NT2/D1 (cell line): ENCODE data around the gene ACAP1.

Experiments
- SUZ12 ChIP-seq: IDR thresholded peaks from 2 replicates; pipeline ENCODE4 v1.6.1; 2011; ENCODE audit not compliant: insufficient read length, insufficient read depth; ENCODE audit errors: extremely low read depth
- YY1 ChIP-seq: IDR thresholded peaks from 2 replicates; pipeline ENCODE4 v1.6.1; 2011; ENCODE audit not compliant: insufficient read length, insufficient read depth

- TF ChIP-seq YY1 (no peak), SUZ12 (no peak)
These were observed 13.7 kb upstream of the ACAP1 start for GRCh38 chr17:7322520-7323194.
